Astrocyte (in vitro differentiated cells and primary cell): Measurements from ENCODE around the gene PLEKHB2. TPM values are rescaled to one million over a fixed set of nuclear protein-coding genes. Genes with fewer than 3 reads are reported as not detected.
"Not testable (repeated sequence)": the region's sequence is repeated elsewhere in the genome, so short reads cannot be mapped to it uniquely, and the experiment has no call there.

Experiments used
- DNase-seq: peaks from one replicate; pipeline ENCODE4 v3.0.0-alpha.2; 2010; ENCODE audit warnings: low read depth
- FAIRE-seq: peaks from 2 replicates; lab custom pipeline; 2011; peaks lifted over from hg19 to GRCh38; lab: Jason Lieb, UNC
- H2AFZ ChIP-seq: 2 replicates; pipeline ENCODE4 v1.6.0; 2012; ENCODE audit warnings: low read depth, low read length, inconsistent platforms
- H3K27ac ChIP-seq: 2 replicates; pipeline ENCODE4 v1.5.1; 2011; ENCODE audit warnings: low read depth, low read length, inconsistent platforms
- H3K27me3 ChIP-seq: 2 replicates; pipeline ENCODE4 v1.6.0; 2011; ENCODE audit warnings: low read length, inconsistent platforms; ENCODE audit not compliant: insufficient read depth
- H3K36me3 ChIP-seq: 2 replicates; pipeline ENCODE4 v1.5.1; 2011; ENCODE audit warnings: low read length, inconsistent platforms; ENCODE audit not compliant: insufficient read depth
- H3K4me1 ChIP-seq: 2 replicates; pipeline ENCODE4 v1.5.1; 2011; ENCODE audit warnings: low read length, inconsistent platforms; ENCODE audit not compliant: insufficient read depth
- H3K4me2 ChIP-seq: 2 replicates; pipeline ENCODE4 v1.6.0; 2012; ENCODE audit warnings: low read length, inconsistent platforms
- H3K4me3 ChIP-seq: 2 replicates; pipeline ENCODE4 v1.5.1; 2011; ENCODE audit warnings: low read depth, mild to moderate bottlenecking, low read length, inconsistent platforms; ENCODE audit not compliant: insufficient read depth
- H3K79me2 ChIP-seq: 2 replicates; pipeline ENCODE4 v1.6.0; 2012; ENCODE audit warnings: mild to moderate bottlenecking, low read length, inconsistent platforms; ENCODE audit not compliant: insufficient read depth
- H3K9ac ChIP-seq: 2 replicates; pipeline ENCODE4 v1.6.0; 2012; ENCODE audit warnings: mild to moderate bottlenecking, low read length, inconsistent platforms
- H3K9me3 ChIP-seq: 2 replicates; pipeline ENCODE4 v1.5.1; 2012; ENCODE audit warnings: low read depth, mild to moderate bottlenecking, low read length, inconsistent platforms; ENCODE audit not compliant: insufficient read depth
- H4K20me1 ChIP-seq: 2 replicates; pipeline ENCODE4 v1.6.0; 2012; ENCODE audit warnings: low read length, inconsistent platforms; ENCODE audit not compliant: insufficient read depth
- H3K27ac Mint-ChIP-seq: one replicate; pipeline ENCODE4 v1.8.0; 2021; ENCODE audit warnings: mild to moderate bottlenecking, mixed read lengths; ENCODE audit not compliant: unreplicated experiment
- H3K27me3 Mint-ChIP-seq: one replicate; pipeline ENCODE4 v1.8.0; 2021; ENCODE audit warnings: low read depth, mixed read lengths; ENCODE audit not compliant: unreplicated experiment
- H3K36me3 Mint-ChIP-seq: one replicate; pipeline ENCODE4 v1.8.0; 2021; ENCODE audit warnings: low read depth, mixed read lengths; ENCODE audit not compliant: unreplicated experiment
- H3K4me1 Mint-ChIP-seq: one replicate; pipeline ENCODE4 v1.8.0; 2021; ENCODE audit warnings: low read depth, mixed read lengths; ENCODE audit not compliant: unreplicated experiment
- H3K4me3 Mint-ChIP-seq: one replicate; pipeline ENCODE4 v1.8.0; 2021; ENCODE audit warnings: mild to moderate bottlenecking, moderate library complexity, mixed read lengths; ENCODE audit not compliant: unreplicated experiment
- H3K9me3 Mint-ChIP-seq: one replicate; pipeline ENCODE4 v1.8.0; 2021; ENCODE audit warnings: mild to moderate bottlenecking, mixed read lengths; ENCODE audit not compliant: unreplicated experiment
- total RNA-seq: library from RNA; stranded (reverse); gene quantifications from 2 replicates; pipeline ENCODE4 v1.2.1, GENCODE V29; 2021

Gene PLEKHB2
- total RNA-seq, 1 donor from 2014 or later = 100 TPM

DNA sequence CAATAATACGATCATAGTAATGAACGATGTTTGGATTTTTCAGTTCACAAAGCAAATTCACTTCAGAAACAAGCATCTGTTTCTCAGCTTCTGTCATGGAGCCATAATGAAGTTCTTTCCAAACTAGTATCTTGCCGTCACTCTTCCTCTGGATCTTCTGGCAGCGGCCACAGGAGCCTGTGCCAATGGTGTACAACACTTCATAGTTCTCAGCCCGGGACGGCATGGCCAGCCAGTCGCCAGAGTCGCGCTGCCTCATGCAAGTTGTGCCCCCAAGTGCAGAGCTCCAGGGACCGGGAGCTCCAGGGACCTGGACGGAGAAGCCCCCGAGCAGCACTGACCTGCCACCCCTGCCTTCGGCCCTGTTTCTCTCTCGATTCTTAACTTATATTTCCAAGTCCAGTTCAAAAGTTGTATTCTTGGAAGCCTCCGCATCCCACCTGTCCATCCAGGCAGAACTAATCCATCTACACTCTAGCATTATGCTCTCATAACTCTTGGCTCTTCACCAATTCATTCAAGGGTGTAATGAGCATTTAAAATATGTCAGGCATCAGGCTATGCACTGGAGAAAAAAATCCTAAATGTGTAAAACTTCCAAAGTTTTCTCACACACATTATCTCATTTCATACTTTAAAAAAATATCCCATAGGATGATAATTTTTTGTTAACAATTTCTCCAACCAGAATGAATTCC is 73.7 kb downstream of the PLEKHB2 start:
- not testable (repeated sequence) for H3K9me3 Mint-ChIP-seq, H4K20me1 ChIP-seq, H3K4me1 ChIP-seq, H3K27ac Mint-ChIP-seq, H3K4me3 ChIP-seq, FAIRE-seq, H3K27me3 ChIP-seq, H3K79me2 ChIP-seq, H3K27ac ChIP-seq, H3K36me3 Mint-ChIP-seq, H3K4me1 Mint-ChIP-seq, H2AFZ ChIP-seq, H3K9me3 ChIP-seq, H3K36me3 ChIP-seq, H3K4me3 Mint-ChIP-seq, H3K4me2 ChIP-seq, H3K9ac ChIP-seq
- H3K27me3 Mint-ChIP-seq = peaks cover 27% of the 10 kb centered on the region
- peak; percentile 6 for DNase-seq

DNA sequence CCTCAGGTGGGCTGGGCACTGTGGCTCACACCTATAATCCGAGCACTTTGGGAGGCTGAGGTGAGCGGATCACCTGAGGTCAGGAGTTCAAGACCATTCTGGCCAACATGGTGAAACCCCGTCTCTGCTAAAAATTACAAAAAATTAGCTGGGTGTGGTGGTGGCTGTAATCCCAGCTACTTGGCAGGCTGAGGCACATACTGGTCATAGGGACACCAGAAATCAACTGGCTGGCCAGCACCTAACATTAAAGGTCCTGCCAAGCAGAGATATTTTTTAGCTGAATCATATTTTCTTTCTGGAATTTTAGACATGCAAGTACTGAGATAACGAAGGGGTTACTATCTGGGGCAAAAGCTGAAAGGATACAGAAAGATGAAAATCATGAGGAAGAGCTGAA is 76.3 kb downstream of the PLEKHB2 start:
- not testable (repeated sequence) for H3K9me3 Mint-ChIP-seq, H2AFZ ChIP-seq, H3K27me3 ChIP-seq, H3K4me1 Mint-ChIP-seq, H3K4me2 ChIP-seq, H3K79me2 ChIP-seq, H3K9ac ChIP-seq, H3K4me1 ChIP-seq, H3K36me3 ChIP-seq, FAIRE-seq, H3K36me3 Mint-ChIP-seq, H3K27ac Mint-ChIP-seq, H3K4me3 Mint-ChIP-seq, H3K27ac ChIP-seq, H3K4me3 ChIP-seq, H4K20me1 ChIP-seq, H3K9me3 ChIP-seq
- peak; percentile 25 for DNase-seq
- peaks cover 21% of the 10 kb centered on the region for H3K27me3 Mint-ChIP-seq

DNA sequence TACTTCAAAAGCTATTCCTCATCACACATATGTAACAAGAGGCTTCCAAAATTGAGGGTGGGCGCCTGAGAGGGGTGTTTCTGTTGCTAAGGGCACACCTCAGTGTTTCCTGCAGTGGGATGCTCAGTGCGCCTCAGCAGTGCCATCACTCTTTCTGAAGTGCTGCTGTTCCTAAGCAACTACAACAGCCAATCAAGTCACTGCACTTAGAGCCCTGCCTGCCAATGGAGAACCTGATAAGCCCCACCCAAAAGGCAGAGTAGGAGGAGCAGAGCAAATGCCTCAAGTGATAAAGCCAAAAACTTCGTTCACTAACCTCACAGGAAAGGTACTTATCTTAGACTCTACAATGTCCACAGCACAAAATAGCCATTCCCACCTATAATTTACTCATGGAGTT is 88.3 kb downstream of the PLEKHB2 start:
- H3K4me2 ChIP-seq, H2AFZ ChIP-seq: not testable (repeated sequence)

DNA sequence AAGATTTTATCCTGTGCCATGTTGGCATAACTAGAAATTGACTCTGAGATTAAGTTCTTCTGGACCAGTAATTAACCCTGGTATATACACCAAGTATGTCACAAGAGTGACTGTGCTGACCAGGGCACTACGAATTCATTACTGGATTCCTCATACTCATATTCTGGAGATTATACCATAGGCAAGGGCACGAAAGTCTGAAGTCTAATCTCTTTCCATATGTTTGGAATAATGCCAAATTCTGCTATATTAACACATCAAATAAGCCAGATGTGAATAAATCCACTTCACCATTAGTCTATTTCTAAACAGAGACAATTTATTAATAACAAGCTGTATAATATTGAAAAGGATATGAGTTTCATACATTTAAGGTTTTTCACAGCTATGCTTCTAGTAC is 91.0 kb downstream of the PLEKHB2 start:
- not testable (repeated sequence) for H3K36me3 Mint-ChIP-seq, H3K4me2 ChIP-seq, H3K9me3 ChIP-seq, H3K27ac ChIP-seq, H3K4me3 ChIP-seq, H4K20me1 ChIP-seq, H3K9me3 Mint-ChIP-seq, H3K4me1 ChIP-seq, H3K9ac ChIP-seq, H3K36me3 ChIP-seq, H2AFZ ChIP-seq, H3K79me2 ChIP-seq, H3K27ac Mint-ChIP-seq, FAIRE-seq, H3K27me3 ChIP-seq, H3K4me1 Mint-ChIP-seq, DNase-seq, H3K4me3 Mint-ChIP-seq
- peaks cover 24% of the 10 kb centered on the region for H3K27me3 Mint-ChIP-seq

More for the DNA sequence above, 88.3 kb downstream of the PLEKHB2 start:
- H3K79me2 ChIP-seq, H3K4me1 ChIP-seq, H3K9me3 ChIP-seq, H3K36me3 Mint-ChIP-seq, H3K4me1 Mint-ChIP-seq, H3K9ac ChIP-seq, H4K20me1 ChIP-seq, H3K27me3 ChIP-seq, FAIRE-seq, H3K4me3 Mint-ChIP-seq, H3K27ac ChIP-seq, H3K36me3 ChIP-seq, H3K9me3 Mint-ChIP-seq, H3K27ac Mint-ChIP-seq, H3K4me3 ChIP-seq, DNase-seq: not testable (repeated sequence)
- peaks cover 24% of the 10 kb centered on the region for H3K27me3 Mint-ChIP-seq

Other genes starting within 250 kb of the PLEKHB2 start
- gene FAM168B, start 11.9 kb upstream of the PLEKHB2 start, total RNA-seq = 111 and 117 TPM in 2 replicates
- gene POTEE, start 104.2 kb downstream of the PLEKHB2 start, total RNA-seq = 0.79 and 1.0 TPM in 2 replicates